HG03378 (cell line): ENCODE data around the gene JPH4.
"Not testable (repeated sequence)": the region's sequence is repeated elsewhere in the genome, so short reads cannot be mapped to it uniquely, and the experiment has no call there.

ENCODE experiments used
- ATAC-seq: cut with Tn5 transposase; IDR thresholded peaks from one replicate; pipeline ENCODE4 v1.9.1; 2021; ENCODE audit warnings: mild to moderate bottlenecking, moderate library complexity; ENCODE audit not compliant: unreplicated experiment

Gene JPH4

GRCh38 chr14:23550131-23550811 is 28.3 kb downstream of the JPH4 start:
- no peak for ATAC-seq

- ATAC-seq: no peak
These were observed 30.0 kb downstream of the JPH4 start for GRCh38 chr14:23548351-23549318.

GRCh38 chr14:23547924-23548323 is 30.7 kb downstream of the JPH4 start:
- no peak for ATAC-seq

- ATAC-seq: no peak
These were observed 32.0 kb downstream of the JPH4 start for GRCh38 chr14:23546450-23547035.

- no peak for ATAC-seq
These were observed 32.7 kb downstream of the JPH4 start for GRCh38 chr14:23545740-23546365.

GRCh38 chr14:23544511-23545447 is 33.8 kb downstream of the JPH4 start:
- no peak for ATAC-seq

- ATAC-seq: no peak
These were observed 35.2 kb downstream of the JPH4 start for GRCh38 chr14:23543403-23543802.

GRCh38 chr14:23542261-23542660 is 36.3 kb downstream of the JPH4 start:
- no peak for ATAC-seq

GRCh38 chr14:23540141-23540469 is 38.5 kb downstream of the JPH4 start:
- ATAC-seq: no peak

- ATAC-seq: no peak
These were observed 39.1 kb downstream of the JPH4 start for GRCh38 chr14:23539248-23540140.

- no peak for ATAC-seq
These were observed 39.8 kb downstream of the JPH4 start for GRCh38 chr14:23538785-23539184.

GRCh38 chr14:23538050-23538718 is 40.4 kb downstream of the JPH4 start:
- no peak for ATAC-seq

- no peak for ATAC-seq
These were observed 41.1 kb downstream of the JPH4 start for GRCh38 chr14:23537351-23538049.

- not testable (repeated sequence) for ATAC-seq
These were observed 41.7 kb downstream of the JPH4 start for GRCh38 chr14:23536906-23537305.

- no peak for ATAC-seq
These were observed 42.1 kb downstream of the JPH4 start for GRCh38 chr14:23536494-23536893.

GRCh38 chr14:23535943-23536342 is 42.6 kb downstream of the JPH4 start:
- ATAC-seq: no peak

- ATAC-seq: no peak
These were observed 44.7 kb downstream of the JPH4 start for GRCh38 chr14:23533652-23534435.
